Superior temporal gyrus (tissue), 1 donor: ENCODE results near the gene AFG3L2.
A peak's percentile ranks its signal among the peaks of the same experiment; 100 is the strongest.
"Not testable (repeated sequence)": the region's sequence is repeated elsewhere in the genome, so short reads cannot be mapped to it uniquely, and the experiment has no call there.

Experiments
- DNase-seq: peaks from one replicate; pipeline ENCODE4 v3.0.0-alpha.2; 2016; ENCODE audit errors: extremely low spot score

AFG3L2 gene

GRCh38 chr18:12397254-12397653 lies 20.2 kb upstream of the AFG3L2 start:
- no peak for DNase-seq

DNA sequence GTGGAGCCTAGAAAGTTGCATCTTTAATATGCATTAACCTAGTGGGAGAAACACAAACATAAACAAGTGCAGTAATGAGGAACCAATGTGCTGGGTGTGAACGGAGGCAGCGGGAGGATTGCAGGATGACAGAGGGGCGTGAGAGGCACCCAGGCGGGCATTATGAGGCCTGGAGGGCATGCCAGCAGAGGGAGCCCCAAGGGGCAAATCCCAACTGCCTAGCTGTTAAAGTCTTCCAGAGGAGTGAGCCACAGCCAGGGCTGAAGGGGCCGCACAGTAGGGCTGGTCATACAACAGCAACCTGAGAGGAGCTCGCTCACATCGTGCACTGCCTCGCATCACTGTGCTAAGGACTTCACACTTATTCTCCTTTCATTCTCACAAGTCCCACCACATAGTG lies 17.4 kb upstream of the AFG3L2 start:
- no peak for DNase-seq

DNA sequence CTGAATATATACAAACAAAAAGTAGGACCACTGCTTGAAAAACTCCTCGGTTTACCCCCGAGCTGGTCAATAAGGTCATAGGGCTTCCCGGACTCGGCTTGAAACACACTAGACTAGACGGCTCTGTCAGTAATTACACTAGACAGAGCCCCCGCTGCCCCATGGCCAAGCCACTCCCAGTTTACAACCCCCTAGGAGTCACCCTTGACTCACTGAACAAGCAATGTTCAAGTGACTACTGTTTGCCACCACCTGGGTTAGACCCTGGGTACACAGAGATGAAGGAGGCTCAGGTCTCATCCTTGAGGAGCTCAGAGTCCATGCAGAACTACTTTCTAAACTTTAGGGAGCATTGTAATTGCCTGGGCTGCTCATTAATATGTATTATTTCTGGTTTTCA lies 17.0 kb upstream of the AFG3L2 start:
- DNase-seq = no peak

DNA sequence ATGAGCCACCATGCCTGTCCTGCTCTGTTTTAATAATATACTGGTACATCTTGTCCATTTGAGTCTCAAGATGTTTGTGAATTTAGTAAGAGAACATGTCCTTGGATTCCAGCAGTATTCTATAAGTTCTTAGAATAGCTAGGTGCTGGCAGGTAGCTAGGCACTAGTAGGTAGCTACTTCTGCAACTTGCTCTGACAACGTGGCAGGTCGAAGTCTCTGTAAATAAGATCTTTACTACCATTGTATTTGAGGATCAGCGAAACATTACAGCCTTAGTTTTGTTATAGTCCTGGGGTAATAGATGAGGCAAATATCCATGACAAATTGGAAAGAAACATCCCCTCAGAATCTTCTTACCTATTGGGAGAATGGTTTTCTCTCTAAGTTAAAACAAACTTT lies 16.5 kb upstream of the AFG3L2 start:
- DNase-seq = no peak

- peak; percentile 89 for DNase-seq
These were observed 14.6 kb upstream of the AFG3L2 start for GRCh38 chr18:12391487-12392165.

DNA sequence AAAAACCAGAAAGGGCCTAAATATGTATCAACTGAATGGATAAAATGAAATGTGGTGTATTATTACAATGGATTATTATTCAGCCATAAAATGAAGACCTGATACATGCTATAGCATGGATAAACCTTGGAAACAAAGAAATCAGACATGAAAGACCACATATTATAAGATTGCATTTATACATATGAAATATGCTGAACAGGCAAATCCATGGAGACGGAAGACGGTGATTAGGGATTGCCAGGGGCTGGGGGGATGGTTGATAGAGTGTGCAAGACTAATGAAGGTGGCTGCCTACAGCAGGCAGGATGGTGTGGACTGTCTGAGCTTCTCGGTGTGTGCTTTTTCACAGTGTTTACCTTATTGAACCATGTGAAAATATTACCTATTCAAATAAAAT lies 11.4 kb upstream of the AFG3L2 start:
- no peak for DNase-seq

DNA sequence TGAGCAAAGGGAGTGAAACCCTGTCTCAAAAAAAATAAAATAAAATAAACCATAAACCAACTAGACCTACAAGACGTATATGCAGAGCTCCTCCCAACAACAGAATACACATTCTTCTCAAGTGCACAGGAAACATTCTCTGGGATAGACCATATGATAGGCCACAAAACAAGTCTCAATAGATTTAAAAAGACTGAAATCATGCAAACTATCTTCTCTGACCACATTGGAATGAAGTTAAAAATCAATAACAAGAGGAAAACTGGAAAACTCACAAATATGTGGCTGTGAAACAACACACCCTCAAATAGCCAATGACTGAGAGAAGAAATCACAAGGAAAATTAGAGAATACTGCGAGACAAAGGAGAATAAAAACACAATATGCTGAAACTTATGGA lies 7.2 kb upstream of the AFG3L2 start:
- no peak for DNase-seq

GRCh38 chr18:12383759-12384158 lies 6.7 kb upstream of the AFG3L2 start:
- DNase-seq = not testable (repeated sequence)

DNA sequence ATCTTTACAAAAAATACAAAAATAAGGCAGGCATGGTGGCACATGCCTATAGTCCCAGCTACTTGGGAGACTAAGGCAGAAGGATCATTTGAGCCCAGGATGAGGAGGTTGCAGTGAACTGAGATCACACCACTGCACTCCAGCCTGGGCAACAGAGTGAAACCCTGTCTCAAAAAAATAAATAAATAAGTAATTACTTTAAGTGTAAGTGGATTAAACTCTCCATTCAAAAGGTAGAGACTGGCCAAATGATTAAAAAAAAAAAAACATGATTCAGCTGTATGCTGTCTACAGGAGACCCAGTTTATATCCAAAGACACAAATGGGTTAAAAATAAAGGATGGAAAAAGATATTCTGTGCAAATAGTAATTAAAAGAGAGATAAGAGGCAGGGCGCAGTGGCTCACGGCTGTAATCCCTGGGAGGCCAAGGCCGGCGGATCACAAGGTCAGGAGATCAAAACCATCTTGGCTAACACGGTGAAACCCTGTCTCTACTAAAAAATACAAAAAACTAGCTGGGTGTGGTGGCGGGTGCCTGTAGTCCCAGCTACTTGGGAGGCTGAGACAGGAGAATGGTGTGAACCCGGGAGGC lies 5.3 kb upstream of the AFG3L2 start:
- not testable (repeated sequence) for DNase-seq

DNA sequence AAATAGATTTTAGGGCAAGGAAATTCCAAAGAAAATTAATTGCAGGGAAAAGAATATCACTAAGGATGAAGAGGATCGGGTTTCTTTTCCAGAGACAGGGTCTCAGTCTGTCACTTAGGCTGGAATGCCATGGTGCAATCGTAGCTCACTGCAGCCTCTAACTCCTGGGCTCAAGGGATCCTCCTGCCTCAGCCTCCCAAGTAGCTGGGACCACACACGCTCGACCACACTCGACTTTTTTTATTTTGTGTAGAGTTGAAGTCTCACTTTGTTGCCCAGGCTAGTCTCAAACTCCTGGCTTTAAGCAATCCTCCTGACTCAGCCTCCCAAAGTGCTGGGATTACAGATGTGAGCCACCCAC lies 1.2 kb upstream of the AFG3L2 start:
- DNase-seq = not testable (repeated sequence)

GRCh38 chr18:12377556-12378197 lies 650 bp upstream of the AFG3L2 start:
- DNase-seq = no peak

DNA sequence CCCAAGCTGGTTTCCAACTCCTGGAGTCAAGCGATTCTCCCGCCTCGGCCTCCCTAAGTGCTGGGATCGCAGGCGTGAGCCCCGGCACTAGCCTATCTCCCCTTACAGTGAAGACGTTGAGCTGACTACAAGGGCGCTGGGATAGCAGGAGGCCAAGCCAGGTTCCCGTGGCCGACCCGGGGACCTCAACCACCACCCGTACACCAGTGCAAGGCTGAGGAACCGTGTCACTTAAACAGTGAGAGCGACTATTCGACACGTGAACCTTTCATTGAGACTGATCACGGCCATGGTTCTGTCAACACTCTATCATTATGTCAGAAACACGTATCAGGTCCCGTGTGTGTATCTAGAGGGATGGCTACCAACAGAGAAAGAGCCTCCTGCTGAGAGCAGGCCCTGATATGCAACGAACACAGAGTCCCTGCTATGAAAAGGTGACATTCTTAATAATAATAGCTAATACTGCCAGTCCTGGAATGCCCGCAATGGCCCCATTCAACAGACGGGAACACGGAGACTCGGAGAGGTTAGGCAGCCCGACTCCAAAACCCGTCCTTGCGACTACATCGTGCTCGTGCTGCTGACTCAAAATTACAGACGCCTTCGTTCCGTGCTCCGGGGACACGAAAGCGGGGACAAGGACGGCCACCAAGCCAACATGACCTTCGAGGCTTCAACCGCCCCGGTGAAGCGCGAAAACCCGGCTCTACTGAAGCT lies 833 bp downstream of the AFG3L2 start:
- DNase-seq = no peak

DNA sequence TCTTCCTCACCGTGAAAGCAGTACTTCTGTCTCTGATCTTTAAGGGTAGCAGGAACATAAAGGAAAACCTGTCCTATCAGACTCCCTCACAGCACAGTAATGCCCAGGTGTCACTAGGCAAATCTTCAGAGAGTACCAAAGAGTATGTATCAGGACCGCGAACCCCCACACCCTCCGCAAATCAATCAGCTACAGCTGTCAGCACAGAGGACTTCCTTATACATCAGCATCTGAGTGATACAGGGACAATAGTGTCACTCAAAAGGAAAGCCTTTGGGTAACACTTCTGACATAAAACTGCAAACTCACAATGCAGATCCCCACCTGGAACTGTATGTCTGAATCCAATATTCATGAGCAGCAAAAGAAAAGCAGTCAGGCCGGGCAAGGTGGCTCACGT lies 2.6 kb downstream of the AFG3L2 start:
- no peak for DNase-seq

DNA sequence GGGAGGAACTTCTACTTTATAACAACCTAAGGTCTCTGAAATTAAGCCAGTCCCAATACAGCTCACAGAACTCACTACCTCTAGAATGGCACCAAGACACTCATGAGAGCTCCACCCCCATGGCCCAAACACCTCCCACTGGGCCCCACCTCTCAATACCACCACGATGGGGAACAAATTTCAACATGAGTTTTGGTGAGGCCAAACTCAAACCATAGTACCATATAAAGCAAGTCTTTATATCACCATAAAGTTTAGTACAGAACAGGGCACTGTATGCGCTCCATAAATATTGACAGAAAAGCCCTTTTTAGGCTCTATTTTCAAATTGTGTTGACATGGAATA lies 3.3 kb downstream of the AFG3L2 start:
- no peak for DNase-seq

DNA sequence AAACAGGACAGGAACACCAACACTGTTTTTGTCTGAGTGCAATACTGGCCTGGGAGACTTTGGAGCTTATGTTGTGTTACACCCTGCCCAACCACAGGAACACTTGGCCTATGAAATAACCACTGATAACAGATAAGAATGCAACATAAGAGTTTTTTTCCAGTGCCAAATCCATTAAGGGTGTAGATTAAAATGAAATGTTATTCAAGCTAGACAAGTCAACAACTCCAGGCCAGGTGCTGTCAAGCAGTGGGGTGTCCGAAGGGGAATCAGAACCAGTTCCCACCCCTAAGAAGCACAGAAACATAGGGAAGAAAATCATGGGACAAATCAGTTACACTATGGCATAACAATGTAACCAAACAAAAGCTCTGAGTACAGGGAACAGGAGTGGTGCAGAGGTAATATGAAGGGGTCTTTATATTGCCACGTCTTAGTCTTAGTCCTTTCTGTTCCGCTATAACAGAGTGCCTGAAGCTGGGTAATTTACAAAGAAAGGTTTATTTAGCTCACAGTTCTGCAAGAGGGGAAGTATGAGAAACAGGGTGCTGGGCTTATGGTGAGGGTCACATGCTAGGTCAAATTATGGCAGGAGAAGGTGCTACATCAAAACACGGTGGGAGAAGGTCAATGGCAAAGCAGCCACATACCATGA lies 3.8 kb downstream of the AFG3L2 start:
- no peak for DNase-seq

- no peak for DNase-seq
These were observed 4.6 kb downstream of the AFG3L2 start for GRCh38 chr18:12372406-12372805.

DNA sequence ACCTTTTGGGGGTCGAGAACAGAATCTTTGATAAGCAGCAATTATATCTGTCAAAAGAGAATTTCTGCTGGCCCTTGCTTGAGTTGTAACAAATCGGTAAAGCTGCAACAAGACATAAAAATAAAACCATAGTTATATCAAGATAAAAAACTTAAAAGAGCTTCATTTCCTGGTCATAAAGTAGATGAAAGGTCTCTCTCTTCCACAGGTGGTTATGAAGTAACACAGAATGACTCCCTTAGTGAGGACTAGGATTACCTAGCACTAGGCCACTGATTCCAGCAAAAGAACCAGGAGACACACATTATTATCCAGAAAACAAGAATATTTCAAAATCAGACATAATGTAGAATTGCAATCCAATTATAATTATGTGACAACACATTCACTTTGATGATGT lies 5.4 kb downstream of the AFG3L2 start:
- DNase-seq = no peak

DNA sequence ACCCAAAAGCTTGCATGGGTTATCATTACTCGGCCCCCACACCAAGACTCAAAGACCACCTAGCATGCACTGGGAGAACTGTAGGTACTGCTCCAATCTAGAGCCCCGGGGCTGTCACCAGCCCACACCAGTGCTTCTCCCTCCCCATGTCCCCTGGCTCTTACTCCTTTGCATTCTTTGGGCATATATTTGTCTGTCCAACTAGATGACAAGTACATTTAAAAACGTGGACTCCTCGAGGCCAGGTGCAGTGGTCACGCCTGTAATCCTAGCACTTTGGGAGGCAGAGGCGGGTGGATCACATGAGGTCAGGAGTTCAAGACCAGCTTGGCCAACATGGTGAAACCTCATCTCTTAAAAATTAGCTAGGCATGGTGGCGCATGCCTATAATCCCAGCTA lies 7.8 kb downstream of the AFG3L2 start:
- DNase-seq = no peak

DNA sequence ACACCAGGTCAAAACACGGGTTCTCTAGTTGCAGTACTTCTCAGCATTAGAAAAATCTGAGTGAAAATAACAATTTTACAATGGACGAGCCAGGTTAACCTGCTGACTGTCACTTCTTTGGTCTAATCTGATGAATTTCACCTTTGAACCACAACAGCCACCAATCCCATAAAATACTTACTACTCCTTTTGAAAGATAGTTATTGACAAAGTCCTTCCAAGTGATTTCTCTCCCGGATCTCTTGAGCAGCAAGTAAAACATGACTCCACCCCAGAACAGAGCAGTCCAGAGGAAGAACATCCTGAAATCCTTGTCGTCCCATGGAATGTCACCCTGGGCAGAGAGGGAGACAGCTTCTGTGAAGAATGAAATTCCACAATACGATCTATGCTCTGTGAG lies 10.2 kb downstream of the AFG3L2 start:
- no peak for DNase-seq

DNA sequence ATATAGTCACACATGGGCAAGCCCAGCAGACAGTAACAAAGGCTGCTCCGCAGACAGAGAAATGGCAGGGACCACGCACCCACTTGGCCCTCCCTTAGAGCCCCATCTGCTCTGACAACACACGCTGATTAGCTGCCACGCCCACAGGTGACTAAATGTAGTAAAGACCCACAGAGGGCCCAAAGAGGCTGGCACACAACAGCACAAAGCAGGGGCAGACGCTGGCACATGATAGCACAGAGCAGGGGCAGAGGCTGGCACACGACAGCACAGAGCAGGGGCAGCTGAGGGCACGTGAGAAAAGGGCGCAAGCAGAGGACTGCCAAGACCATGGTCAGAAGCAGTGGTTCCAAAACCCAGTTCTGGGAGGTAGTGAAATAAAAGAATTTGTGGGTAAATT lies 10.6 kb downstream of the AFG3L2 start:
- no peak for DNase-seq

DNA sequence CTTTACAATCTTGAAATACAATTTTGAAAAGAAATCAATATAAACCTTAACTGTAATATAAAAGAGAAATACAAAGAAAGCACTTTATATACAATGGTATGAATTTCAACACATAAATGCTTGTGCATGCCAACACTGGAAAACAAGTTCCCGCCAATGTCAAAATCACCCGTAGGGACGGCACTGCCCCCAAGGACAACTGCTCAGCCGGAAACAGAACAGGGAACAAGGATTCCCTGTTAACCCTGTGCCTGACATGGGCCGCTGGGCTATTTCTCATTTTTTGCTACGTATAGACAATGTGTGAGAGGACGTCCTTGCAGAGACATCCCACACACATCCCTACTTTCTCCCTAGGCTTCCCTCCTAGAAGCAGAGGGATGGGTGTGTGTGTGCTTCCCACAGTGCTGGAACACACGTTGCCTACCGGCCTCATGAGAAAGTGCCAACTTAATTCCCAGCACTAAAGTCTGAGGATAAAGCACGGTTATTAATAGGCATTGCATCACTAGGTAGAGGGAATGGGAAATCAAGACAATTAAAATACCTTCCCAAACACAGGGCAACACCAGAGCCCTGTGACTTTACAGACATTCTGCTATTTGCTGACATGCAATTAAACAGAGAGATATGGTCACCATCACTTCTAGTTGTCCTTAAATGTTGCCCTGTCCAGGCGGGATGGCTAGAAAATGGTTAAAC lies 14.4 kb downstream of the AFG3L2 start:
- peak; percentile 26 for DNase-seq
